CD14-positive monocyte (primary cell): Measurements from ENCODE around the gene UVSSA. TPM values are rescaled to one million over a fixed set of nuclear protein-coding genes. Genes with fewer than 3 reads are reported as not detected.

Experiments
- DNase-seq, 3 donors: peaks; one replicate each; pipeline ENCODE4 v3.0.0-alpha.2; 2011 to 2022
- H2AFZ ChIP-seq: 2 replicates; pipeline ENCODE4 v1.6.0; 2012; ENCODE audit warnings: mild to moderate bottlenecking, low read depth, low read length, inconsistent platforms; ENCODE audit not compliant: insufficient read depth, poor library complexity, severe bottlenecking
- H3K27ac ChIP-seq, 2 donors: 1 replicate in 1 of 2; 2 replicates in 1 of 2; pipeline ENCODE4 v1.5.1; 2012 to 2013; ENCODE audit warnings: low read length in 2 of 2, control low read depth in 1 of 2, inconsistent platforms in 1 of 2, low read depth in 1 of 2, mild to moderate bottlenecking in 1 of 2
- H3K27me3 ChIP-seq, 2 donors: one replicate each; pipeline versions ENCODE4 v1.6.0 to v1.6.1; 2011 to 2013; ENCODE audit warnings: low read length in 2 of 2; ENCODE audit not compliant: control insufficient read depth in 2 of 2, insufficient read depth in 2 of 2
- H3K36me3 ChIP-seq, 2 donors: replicated peaks in 1 of 2; 1 replicate in 1 of 2; 2 replicates in 1 of 2; pipeline versions ENCODE4 v1.5.1 to v1.6.1; 2012 to 2013; ENCODE audit warnings: low read length in 2 of 2, control low read depth in 1 of 2, inconsistent platforms in 1 of 2, mild to moderate bottlenecking in 1 of 2; ENCODE audit not compliant: insufficient read depth in 2 of 2, control insufficient read depth in 1 of 2
- H3K4me1 ChIP-seq, 2 donors: 1 replicate in 1 of 2; 2 replicates in 1 of 2; pipeline versions ENCODE4 v1.5.1 to v1.6.1; 2012 to 2013; ENCODE audit warnings: low read length in 2 of 2, control low read depth in 1 of 2, inconsistent platforms in 1 of 2, mild to moderate bottlenecking in 1 of 2, moderate library complexity in 1 of 2; ENCODE audit not compliant: insufficient read depth in 2 of 2, control insufficient read depth in 1 of 2
- H3K4me2 ChIP-seq: replicated peaks from 2 replicates; pipeline ENCODE3; 2012; ENCODE audit warnings: low read length, moderate library complexity, mild to moderate bottlenecking; ENCODE audit not compliant: poor library complexity, severe bottlenecking; ENCODE audit errors: extremely low read depth
- H3K4me3 ChIP-seq, 3 experiments: fragments of 200-600 bp in 1 of 3; sonication (generic) in 1 of 3; replicated peaks in 1 of 3; 1 replicate in 2 of 3; 2 replicates in 1 of 3; pipeline ENCODE4 v1.5.1; 2011 to 2013; ENCODE audit warnings: low read length in 3 of 3, mild to moderate bottlenecking in 3 of 3, control low read depth in 2 of 3, low read depth in 2 of 3, inconsistent platforms in 1 of 3, moderate library complexity in 1 of 3
- H3K79me2 ChIP-seq: 2 replicates; pipeline ENCODE4 v1.6.0; 2012; ENCODE audit warnings: mild to moderate bottlenecking, control low read depth, inconsistent platforms, low read length, moderate library complexity; ENCODE audit not compliant: insufficient read depth
- H3K9ac ChIP-seq: 2 replicates; pipeline ENCODE4 v1.6.0; 2017; ENCODE audit warnings: low read length, mild to moderate bottlenecking; ENCODE audit not compliant: insufficient read depth, poor library complexity, severe bottlenecking
- H3K9me3 ChIP-seq, 2 donors: replicated peaks in 1 of 2; 1 replicate in 1 of 2; 2 replicates in 1 of 2; pipeline versions ENCODE4 v1.5.1 to v1.6.1; 2012 to 2013; ENCODE audit warnings: low read length in 2 of 2, control low read depth in 1 of 2; ENCODE audit not compliant: control insufficient read depth in 1 of 2, insufficient read depth in 1 of 2
- H4K20me1 ChIP-seq: 2 replicates; pipeline ENCODE4 v1.6.0; 2012; ENCODE audit warnings: mild to moderate bottlenecking, low read length, control low read depth, moderate library complexity; ENCODE audit not compliant: insufficient read depth
- H3K27ac Mint-ChIP-seq, 7 donors: one replicate each; pipeline ENCODE4 v1.8.0; 2020; ENCODE audit warnings: mild to moderate bottlenecking in 7 of 7, mixed read lengths in 7 of 7, moderate library complexity in 6 of 7, inconsistent platforms in 2 of 7
- H3K27me3 Mint-ChIP-seq, 3 donors: one replicate each; pipeline ENCODE4 v1.8.0; 2021 to 2022; ENCODE audit warnings: low read depth in 3 of 3, mild to moderate bottlenecking in 3 of 3, mixed read lengths in 3 of 3, moderate library complexity in 3 of 3, inconsistent platforms in 1 of 3
- H3K36me3 Mint-ChIP-seq, 2 donors: one replicate each; pipeline ENCODE4 v1.8.0; 2020; ENCODE audit warnings: mixed read lengths in 2 of 2, inconsistent platforms in 1 of 2, mild to moderate bottlenecking in 1 of 2
- H3K4me1 Mint-ChIP-seq: one replicate; pipeline ENCODE4 v1.8.0; 2020; ENCODE audit warnings: mild to moderate bottlenecking, mixed read lengths
- H3K4me3 Mint-ChIP-seq, 2 donors: one replicate each; pipeline ENCODE4 v1.8.0; 2020; ENCODE audit warnings: mild to moderate bottlenecking in 2 of 2, mixed read lengths in 2 of 2, moderate library complexity in 1 of 2
- H3K9me3 Mint-ChIP-seq, 7 donors: one replicate each; pipeline ENCODE4 v1.8.0; 2020 to 2022; ENCODE audit warnings: mixed read lengths in 7 of 7, mild to moderate bottlenecking in 6 of 7, moderate library complexity in 6 of 7, inconsistent platforms in 2 of 7
- CTCF ChIP-seq: fragments of 200-600 bp; IDR thresholded peaks from one replicate; pipeline ENCODE4 v1.8.0; 2022; ENCODE audit warnings: antibody characterized with exemption, mild to moderate bottlenecking
- WGBS: methylation state at CpG from one replicate; pipeline ENCODE4 v1.1.5; 2013; ENCODE audit warnings: missing lambda C conversion rate; ENCODE audit not compliant: insufficient coverage; 5-methylcytosine and 5-hydroxymethylcytosine counted together
- intact Hi-C, 2 donors: fragments of 100-400 bp; cut with micrococcal nuclease; formaldehyde crosslinking; loops; one replicate each; pipeline versions ENCODE4 v1.15.0 to v1.15.1; 2023
- polyA plus RNA-seq, 3 donors: library from polyadenylated mRNA; depleted of rRNA in 1 of 3; unstranded in 2 of 3; stranded (reverse) in 1 of 3; fragments of 300-500 nt in 2 of 3; fragments of >200 nt in 1 of 3; fragmentation: Illumina TruSeq in 2 of 3; gene quantifications; 1 replicate in 2 of 3; 2 replicates in 1 of 3; pipeline ENCODE4 v1.2.3, GENCODE V29; 2012 to 2021

Gene UVSSA
- polyA plus RNA-seq, 3 donors = 2.6 to 54.0 (median 4.8) TPM

GRCh38 chr4:1339489-1339888 lies 7.5 kb upstream of the UVSSA start:
- Histone ChIP-seq H3K4me1 (peaks cover 3 to 5% of the 10 kb centered on the region in 2 donors), H3K27me3 (no peaks in the 10 kb centered on the region), H2AFZ (no peak overlapping the region), H3K27ac (no peak overlapping the region), H3K4me3 (no peak overlapping the region), H3K79me2 (no peaks in the 10 kb centered on the region), H4K20me1 (no peaks in the 10 kb centered on the region), H3K36me3 (peaks cover 45 to 61% of the 10 kb centered on the region in 2 donors), H3K9ac (no peak overlapping the region), H3K4me2 (no peak overlapping the region), H3K9me3 (peaks cover 37 to 61% of the 10 kb centered on the region in 2 donors)
- H3K27ac Mint-ChIP-seq = no peak overlapping the region
- H3K9me3 Mint-ChIP-seq = peaks cover 30 to 54% (median 47%) of the 10 kb centered on the region in 7 donors
- H3K36me3 Mint-ChIP-seq = peaks cover 51 to 72% of the 10 kb centered on the region in 2 donors
- 98% methylated on average over 38 of the region's 38 CpGs for WGBS
- no peak overlapping the region for H3K4me3 Mint-ChIP-seq
- intact Hi-C loops = no loop called here
- H3K4me1 Mint-ChIP-seq = peaks cover 1% of the 10 kb centered on the region
- no peak for DNase-seq
- TF ChIP-seq CTCF = no peak
- peaks cover 0 to 2% (median 2%) of the 10 kb centered on the region in 3 donors for H3K27me3 Mint-ChIP-seq

- H3K4me1 ChIP-seq = no peaks in the 10 kb centered on the region
- peaks cover 45 to 54% of the 10 kb centered on the region in 2 donors for H3K36me3 ChIP-seq
- no peak overlapping the region for H3K4me2 ChIP-seq
- Mint-ChIP-seq H3K4me1 (peaks cover 7% of the 10 kb centered on the region), H3K36me3 (peaks cover 46 to 71% of the 10 kb centered on the region in 2 donors), H3K4me3 (no peak overlapping the region), H3K27ac (no peak overlapping the region), H3K27me3 (peaks cover 0 to 2% (median 2%) of the 10 kb centered on the region in 3 donors), H3K9me3 (peaks cover 26 to 48% (median 42%) of the 10 kb centered on the region in 7 donors)
- no peak for TF ChIP-seq CTCF
- no peaks in the 10 kb centered on the region for H3K79me2 ChIP-seq
- H3K27me3 ChIP-seq = no peaks in the 10 kb centered on the region
- H2AFZ ChIP-seq = no peak overlapping the region
- DNase-seq = no peak
- intact Hi-C loops = loop anchor here in 1 of 2 donors (10.0 kb wide), 1 partner anchor 665 kb away; the partner anchor contains the start of gene NELFA
- peaks cover 34 to 53% of the 10 kb centered on the region in 2 donors for H3K9me3 ChIP-seq
- no peak overlapping the region for H3K27ac ChIP-seq
- H3K9ac ChIP-seq = no peak overlapping the region
- WGBS = 94% methylated on average over 24 of the region's 29 CpGs
- no peaks in the 10 kb centered on the region for H4K20me1 ChIP-seq
- no peak overlapping the region for H3K4me3 ChIP-seq
Measured at GRCh38 chr4:1340181-1340747, 6.7 kb upstream of the UVSSA start.
